GOT3 (cell line): ENCODE measurements around the gene BRF1.

ENCODE experiments used
- DNase-seq: peaks from one replicate; lab custom pipeline; 2025; ENCODE audit warnings: mixed read lengths; lab: John Stamatoyannopoulos, UW

The BRF1 gene

DNA sequence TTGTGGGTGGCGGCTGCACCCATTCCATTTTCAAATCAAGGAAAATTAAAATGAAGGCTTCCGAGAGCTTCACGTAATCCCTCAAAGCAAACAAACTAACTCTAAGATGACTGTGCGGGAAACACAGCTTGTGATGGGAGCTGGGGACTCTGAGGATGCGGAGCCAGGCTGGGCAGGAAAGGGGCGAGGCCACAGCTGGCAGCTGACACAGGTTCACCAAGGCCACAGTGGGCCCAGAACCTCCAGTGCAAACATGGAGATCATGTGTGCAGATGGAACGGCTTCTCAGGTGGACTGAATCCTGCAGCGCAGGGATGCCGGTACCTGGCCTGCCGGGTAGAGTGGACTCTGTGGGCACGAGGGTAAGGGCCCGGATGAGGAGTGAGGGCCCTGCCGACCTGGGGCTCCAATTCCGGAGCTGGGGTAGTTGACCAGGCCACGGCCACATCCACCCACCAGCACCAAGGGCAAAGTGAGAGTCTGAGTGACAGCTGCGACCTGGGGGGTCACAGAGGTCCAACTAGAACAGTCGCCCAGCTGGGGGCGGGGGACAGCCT lies 71.6 kb downstream of the BRF1 start:
- DNase-seq, result no peak

GRCh38 chr14:105228562-105228961 lies 72.2 kb downstream of the BRF1 start:
- no peak for DNase-seq

- DNase-seq, result no peak
Measured at GRCh38 chr14:105227346-105227745, 73.5 kb downstream of the BRF1 start.

DNA sequence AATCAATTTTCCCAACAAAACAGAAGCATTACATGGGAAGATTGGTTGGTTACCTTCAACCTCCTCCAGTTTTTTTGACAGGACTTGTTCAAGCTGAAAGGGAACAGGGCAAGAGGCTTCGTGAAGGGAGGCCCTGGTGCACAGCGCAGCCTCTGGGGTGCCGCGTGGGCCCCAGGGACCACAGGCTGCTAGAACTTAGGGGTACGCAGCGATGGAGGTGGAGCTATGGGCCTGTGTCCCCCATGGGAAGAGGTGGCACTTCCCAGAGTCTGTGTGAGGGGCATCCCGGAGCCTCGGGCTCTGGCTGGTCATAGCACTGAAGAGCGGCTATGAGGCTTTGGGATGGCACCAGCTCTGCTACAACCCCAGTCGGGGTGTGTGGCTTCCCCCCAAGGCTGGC lies 74.6 kb downstream of the BRF1 start:
- no peak for DNase-seq

DNA sequence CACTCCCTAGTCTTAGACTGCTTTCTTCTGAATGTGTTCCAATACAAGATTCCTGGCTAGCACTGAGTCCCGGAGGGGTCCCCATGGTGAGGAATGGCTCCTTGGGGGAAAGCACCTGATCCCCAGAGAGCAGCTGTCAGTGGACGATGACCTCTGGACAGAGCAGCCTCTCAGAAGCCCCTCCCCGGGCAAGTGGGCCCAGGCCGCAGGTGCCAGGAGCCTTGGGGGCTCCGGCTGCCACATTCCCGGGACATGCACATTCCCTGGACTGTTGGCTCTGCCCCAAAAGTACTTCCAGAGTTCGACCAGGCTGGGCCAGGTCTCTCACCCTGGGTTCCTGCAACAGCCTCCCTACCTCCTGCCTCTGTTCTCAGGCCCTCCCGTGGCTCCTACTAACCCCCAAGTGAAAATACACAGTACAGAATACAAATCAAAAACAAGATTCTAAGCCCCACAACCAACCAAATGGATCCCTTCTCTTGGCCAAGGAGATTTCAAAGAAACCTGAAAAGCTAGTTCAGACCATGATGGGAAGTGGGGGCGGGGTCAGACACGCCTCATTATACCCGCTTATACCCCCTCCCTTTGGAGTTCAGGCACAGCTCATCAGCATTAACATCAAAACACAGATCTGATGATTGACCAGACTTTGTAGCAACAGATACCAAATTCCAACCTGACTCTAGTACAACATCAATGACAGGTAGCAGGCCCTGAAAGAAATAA lies 75.8 kb downstream of the BRF1 start:
- DNase-seq, result no peak

GRCh38 chr14:105223770-105224544 lies 76.8 kb downstream of the BRF1 start:
- no peak for DNase-seq

DNA sequence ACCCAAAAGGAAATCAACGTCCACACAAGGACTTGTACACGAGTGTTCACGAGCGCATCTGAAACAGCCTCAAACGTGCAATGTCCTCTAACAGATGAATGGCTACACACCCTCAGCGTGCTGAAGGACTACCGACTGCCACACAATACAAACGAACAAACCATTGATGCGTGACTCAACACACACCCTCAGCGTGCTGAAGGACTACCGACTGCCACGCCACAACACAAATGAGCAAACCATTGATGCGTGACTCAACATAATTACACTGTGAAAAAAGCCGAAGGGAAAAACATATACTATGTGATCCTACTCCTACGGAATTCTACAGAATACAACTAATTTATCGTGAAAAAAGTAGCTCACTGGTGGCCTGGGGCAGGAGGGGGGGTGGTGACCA lies 77.5 kb downstream of the BRF1 start:
- DNase-seq, result no peak

GRCh38 chr14:105221598-105222178 lies 79.1 kb downstream of the BRF1 start:
- DNase-seq, result no peak

GRCh38 chr14:105220699-105221597 lies 79.9 kb downstream of the BRF1 start:
- no peak for DNase-seq

DNA sequence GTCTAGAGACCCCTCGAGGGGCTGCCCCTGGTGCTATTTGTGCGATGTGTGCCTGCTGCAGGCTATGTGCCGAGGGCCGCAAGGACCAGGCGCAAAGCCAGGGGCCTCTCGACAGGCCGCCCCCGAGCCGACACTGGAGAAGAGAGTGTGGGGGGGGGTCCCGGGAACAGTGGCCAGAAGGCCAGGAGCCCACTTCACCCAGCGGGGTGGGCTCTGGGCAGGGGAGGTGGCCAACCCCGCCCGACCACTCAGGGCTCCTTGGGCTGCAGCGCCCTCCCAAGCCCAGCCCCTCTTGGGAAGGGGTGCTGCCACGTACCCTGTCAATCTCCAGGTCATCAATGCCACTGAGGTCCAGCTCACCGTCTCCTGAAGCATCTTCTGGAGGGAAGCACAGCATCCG lies 81.0 kb downstream of the BRF1 start:
- no peak for DNase-seq

DNA sequence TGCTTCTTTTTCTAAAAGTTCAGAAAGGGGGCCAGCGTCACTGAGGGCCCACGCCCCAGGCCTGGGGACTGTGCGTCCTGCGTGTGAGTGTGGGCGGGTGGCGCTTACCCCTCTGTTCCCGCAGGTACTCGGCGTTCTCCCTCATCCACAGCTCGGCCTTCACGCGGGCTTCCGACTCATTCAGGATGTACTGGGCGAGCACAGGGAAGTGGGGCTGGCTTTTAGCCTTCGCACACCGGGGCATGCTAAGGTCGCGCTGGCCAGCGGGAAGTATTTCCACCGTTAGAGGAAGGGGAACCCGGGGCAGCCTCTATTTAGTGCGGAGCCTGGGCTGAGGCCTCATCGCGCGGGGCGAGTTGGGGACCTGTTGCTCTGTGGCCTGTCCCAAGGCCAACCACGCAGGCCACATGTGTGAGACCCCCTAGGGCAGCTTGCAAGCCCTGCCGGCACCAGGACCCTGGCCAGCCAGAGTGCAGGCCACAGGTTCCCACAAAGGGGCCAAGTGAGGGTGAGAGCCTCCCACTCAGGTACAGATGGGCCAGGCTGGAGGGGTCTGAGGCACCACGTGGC lies 81.7 kb downstream of the BRF1 start:
- DNase-seq, result no peak

GRCh38 chr14:105218611-105219010 lies 82.2 kb downstream of the BRF1 start:
- DNase-seq, result no peak

GRCh38 chr14:105217774-105218173 lies 83.0 kb downstream of the BRF1 start:
- no peak for DNase-seq

DNA sequence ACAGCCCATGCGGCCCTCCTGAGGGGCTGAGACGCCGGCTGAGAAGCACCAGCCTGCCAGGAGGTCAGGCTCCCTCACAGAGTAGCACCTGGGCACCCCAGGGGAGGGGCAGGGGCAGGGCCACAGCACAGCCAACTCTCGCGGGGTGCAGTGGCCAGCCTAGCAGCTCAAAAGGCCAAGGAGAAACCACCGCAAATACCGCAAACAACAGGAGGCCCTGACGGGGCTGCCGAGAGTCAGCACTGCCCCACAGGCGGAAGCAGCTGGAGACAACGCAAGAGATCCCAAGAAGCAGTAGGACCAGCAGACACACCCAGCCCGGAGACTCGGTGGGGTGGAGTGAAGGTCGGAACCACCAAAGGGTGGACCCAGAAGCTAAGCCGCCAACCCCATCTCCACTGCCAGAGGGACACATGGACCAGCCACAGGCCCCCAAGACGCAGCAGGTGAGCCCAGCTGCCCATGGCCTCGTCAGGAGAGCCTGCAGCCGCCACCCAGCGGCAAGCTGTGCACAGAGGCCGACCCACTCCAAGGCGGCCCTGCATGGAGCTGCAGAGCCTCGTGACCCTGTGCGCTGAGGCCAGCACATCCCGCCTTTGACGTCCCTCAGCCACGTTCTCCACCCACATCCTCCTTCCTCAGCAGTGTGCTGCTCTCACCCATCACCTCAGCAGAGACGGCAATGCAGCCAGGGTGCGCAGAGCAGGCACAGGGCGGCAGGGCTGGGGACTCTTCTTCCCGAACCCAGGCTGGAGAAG lies 84.1 kb downstream of the BRF1 start:
- DNase-seq, result no peak

DNA sequence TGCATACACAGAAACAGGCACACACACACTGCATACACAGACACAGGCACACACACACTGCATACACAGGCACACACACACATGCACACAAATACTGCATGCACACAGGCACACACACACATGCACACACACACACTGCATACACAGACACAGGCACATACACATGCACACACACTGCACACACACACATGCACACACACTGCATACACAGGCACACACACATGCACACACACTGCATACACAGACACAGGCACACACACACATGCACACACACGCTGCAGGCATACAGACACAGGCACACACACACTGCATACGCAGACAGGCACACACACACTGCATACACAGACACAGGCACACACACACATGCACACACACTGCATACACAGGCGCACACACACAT lies 85.2 kb downstream of the BRF1 start:
- no peak for DNase-seq

GRCh38 chr14:105214324-105214915 lies 86.4 kb downstream of the BRF1 start:
- no peak for DNase-seq

GRCh38 chr14:105213361-105213760 lies 87.4 kb downstream of the BRF1 start:
- DNase-seq, result no peak

DNA sequence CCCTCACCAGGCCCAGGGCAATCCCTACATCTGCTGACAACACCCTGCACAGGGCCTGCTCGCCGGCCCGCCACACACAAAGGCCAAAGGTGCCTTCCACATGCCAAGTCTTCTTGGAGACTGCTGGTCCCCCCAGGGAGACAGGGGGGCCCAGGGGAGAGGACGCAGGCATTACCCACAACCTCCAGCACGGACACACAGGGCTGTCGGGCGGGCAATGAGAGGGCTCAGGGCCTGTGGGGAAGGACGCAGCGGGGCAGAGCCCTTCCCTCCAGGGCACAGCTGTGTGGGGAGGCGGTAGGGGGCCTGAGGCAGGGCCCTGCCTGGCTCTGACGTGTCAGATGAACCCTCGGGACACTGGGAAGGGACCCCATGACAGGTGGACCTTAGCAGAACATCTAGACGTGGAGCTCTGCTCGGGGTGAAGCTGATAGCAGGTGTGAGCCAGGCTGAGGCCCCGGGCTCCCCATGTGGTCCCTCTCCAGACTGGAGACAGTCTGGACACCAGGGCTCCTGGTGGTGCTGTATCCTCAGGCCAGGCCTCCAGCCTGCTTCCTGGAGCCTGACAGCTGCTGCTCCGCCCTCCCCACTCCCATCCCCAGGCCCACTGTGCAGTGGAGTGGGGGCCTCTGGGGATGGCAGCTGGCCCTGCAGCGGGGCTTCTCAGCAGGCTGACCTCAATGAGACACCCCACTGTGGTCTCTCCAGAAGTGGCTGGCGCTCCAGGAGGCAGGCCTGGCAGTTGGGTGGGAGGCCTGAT lies 88.1 kb downstream of the BRF1 start:
- DNase-seq, result no peak

DNA sequence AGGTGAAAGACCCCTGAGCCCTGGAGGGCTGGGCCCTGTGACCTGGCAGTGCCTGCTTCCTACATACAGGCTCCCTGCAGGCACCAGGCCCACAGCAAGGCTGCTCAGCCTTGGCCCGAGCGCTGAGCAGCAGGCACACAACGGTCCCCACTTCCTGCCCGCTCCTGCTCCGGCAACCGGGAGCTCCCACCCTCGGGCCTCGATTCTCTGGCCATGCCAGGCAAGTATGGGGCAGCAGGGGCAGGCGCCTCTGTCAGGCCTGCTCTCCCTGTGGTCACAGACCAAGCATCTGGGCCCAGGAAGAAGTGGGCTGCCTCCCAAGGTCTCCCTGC lies 89.1 kb downstream of the BRF1 start:
- no peak for DNase-seq
